Measurements from ENCODE around the gene ELOB. TPM values are rescaled to one million over a fixed set of nuclear protein-coding genes. Genes with fewer than 3 reads are reported as not detected.

Gene ELOB
- polyA plus RNA-seq, 1 experiment: 146 TPM

DNA sequence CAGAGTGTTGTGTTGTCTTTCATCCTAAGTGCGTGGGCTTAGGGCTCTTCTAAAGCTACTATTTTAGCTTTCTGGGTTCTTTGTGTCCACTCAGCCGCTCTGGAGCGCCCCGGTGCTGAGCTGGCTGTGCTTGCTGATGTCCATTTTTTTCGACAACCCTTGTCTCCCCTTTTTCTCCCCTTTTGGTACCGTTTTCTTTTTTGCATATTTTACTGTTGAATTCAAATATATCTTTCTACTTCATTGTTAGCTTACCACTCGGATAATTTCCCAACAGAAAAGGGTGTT, 23.4 kb downstream of the ELOB start:
- TF ChIP-seq, protein P1, sequence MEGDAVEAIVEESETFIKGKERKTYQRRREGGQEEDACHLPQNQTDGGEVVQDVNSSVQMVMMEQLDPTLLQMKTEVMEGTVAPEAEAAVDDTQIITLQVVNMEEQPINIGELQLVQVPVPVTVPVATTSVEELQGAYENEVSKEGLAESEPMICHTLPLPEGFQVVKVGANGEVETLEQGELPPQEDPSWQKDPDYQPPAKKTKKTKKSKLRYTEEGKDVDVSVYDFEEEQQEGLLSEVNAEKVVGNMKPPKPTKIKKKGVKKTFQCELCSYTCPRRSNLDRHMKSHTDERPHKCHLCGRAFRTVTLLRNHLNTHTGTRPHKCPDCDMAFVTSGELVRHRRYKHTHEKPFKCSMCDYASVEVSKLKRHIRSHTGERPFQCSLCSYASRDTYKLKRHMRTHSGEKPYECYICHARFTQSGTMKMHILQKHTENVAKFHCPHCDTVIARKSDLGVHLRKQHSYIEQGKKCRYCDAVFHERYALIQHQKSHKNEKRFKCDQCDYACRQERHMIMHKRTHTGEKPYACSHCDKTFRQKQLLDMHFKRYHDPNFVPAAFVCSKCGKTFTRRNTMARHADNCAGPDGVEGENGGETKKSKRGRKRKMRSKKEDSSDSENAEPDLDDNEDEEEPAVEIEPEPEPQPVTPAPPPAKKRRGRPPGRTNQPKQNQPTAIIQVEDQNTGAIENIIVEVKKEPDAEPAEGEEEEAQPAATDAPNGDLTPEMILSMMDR (IDR thresholded peaks at IDR 0.05; ENCODE audit: low read depth, low read length): 0 out of 2 replicates have a peak, but pooled peaks have one; percentile 3
- DNase-seq (ENCODE audit: low read depth, low spot score): no peak
- Histone ChIP-seq H3K27ac (ENCODE audit: low read depth, low read length) (peak overlapping the region; percentile 82), H3K4me3 (ENCODE audit: low read depth, low read length) (peak overlapping the region; percentile 91), H3K9me3 (ENCODE audit: control insufficient read depth, insufficient read depth, low read length) (peaks cover 14% of the 10 kb centered on the region), H3K27me3 (ENCODE audit: control insufficient read depth, insufficient read depth, low read length) (no peaks in the 10 kb centered on the region)
- ChIA-PET CTCF (interaction anchor here (0.8 to 1.3 kb wide), 2 partner anchors 115 to 174 kb away, joined by 3 to 4 read pairs; no protein-coding TSS in a partner anchor), POLR2A (interaction anchor here (0.9 to 1.9 kb wide), 3 partner anchors 22 to 152 kb away, joined by 3 to 17 read pairs (median 5); partner anchors contain the start of gene ELOB)

DNA sequence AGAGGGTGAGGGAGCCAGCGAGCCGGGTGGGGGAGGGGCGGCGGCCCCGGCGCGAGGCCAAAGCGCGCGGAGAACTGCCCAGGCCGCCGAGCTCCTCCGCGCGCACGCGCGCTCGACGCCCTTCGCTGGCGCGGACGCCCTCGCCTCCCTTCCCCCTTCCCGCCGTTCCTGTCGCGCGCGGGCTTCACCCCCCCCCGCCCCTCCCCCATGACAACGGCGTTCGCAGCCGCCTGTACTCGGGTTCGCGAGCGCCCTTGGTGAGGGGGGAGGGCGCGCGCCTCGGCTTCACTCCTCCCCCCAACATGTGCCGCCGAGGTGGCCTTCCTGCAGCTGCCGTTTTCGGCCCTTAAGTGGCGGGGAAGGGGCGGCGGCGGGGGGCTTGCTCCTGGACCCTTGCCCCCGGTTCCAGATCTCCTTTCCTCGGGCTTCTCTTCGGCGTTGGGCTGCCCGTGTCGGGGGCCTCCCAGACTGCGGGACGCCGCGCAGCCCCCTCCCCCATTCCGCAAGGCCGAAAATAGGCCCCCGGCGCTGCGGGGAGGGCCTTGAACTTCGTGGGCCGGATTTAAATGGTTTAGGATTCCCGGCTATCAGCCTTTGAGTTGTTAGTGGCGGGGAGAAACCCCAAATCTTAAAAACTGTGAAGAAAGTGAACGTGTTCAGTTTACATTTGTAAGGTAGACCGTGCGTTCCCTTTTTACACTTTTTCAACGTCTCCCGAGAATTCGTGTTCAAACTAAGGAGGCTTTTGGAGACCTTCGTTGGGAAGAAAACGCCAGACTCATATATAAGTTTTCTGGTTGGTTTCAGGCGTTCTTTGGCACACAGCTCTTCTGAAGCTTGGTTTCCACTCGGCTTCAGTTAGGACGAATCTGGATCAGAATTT, 24.0 kb downstream of the ELOB start:
- no peaks in the 10 kb centered on the region for H3K27me3 ChIP-seq (ENCODE audit: control insufficient read depth, insufficient read depth, low read length)
- TF ChIP-seq, protein P1 (IDR thresholded peaks at IDR 0.05; ENCODE audit: low read depth, low read length): no peak
- ChIA-PET CTCF (interaction anchor here (0.8 to 1.3 kb wide), 2 partner anchors 115 to 174 kb away, joined by 3 to 4 read pairs; no protein-coding TSS in a partner anchor), POLR2A (interaction anchor here (0.7 to 1.9 kb wide), 8 partner anchors 12 to 153 kb away, joined by 3 to 17 read pairs (median 5); partner anchors contain the start of gene ELOB)
- peak overlapping the region; percentile 99 for H3K27ac ChIP-seq (ENCODE audit: low read depth, low read length)
- H3K9me3 ChIP-seq (ENCODE audit: control insufficient read depth, insufficient read depth, low read length): peaks cover 14% of the 10 kb centered on the region
- H3K4me3 ChIP-seq (ENCODE audit: low read depth, low read length): peak overlapping the region; percentile 91
- DNase-seq (ENCODE audit: low read depth, low spot score): peak; percentile 41

DNA sequence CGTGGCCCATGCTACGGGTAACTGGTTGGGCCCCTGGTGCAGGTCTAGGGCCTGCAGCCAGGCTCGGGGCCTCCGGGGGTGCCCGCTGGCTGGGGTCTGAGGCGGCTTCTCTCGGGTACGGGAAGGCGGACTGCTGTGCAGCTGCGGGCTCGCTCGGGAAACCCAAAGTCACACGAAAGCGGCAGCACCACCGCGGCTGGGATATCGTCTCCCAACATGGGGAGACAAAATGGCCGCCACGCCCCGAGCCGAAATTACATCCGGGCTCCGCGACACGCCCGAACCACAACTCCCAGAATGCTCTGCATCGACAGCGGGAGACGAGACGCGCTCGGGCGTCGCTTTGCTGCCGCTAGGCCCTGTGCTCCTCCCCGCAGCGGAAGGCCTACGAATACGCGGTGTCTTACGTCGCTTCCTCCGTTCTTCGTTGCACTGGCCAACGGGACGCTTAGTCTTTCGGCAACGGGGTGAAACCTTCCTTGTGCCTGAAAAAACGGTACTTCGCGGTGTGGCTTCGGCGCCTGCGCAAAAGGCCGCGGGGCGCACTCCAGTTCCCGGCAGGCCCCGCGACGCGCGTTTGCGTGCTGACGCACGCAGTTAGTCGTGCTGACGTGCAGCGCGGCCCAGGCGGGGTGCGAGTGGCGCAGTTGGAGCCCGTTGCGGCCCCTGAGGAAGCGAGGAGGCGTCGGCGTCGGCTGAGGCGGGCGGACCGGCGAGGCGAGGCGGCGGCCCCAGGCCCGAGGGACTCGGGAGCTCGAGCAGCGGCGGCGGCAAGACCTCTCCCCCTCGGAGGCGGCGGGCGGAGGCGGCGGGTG, 24.8 kb downstream of the ELOB start, which contains the start of gene SRRM2:
SRRM2 (plus strand) TSS at position 604 of the 815 bp plus-strand sequence. CDS start 3,727 bp downstream, outside the sequence.
- Histone ChIP-seq H3K4me3 (ENCODE audit: low read depth, low read length) (peak within 1 kb of the TSS; percentile 91), H3K27me3 (ENCODE audit: control insufficient read depth, insufficient read depth, low read length) (no peaks in the 10 kb centered on the region), H3K9me3 (ENCODE audit: control insufficient read depth, insufficient read depth, low read length) (peaks cover 14% of the 10 kb centered on the region), H3K27ac (ENCODE audit: low read depth, low read length) (peak within 1 kb of the TSS; percentile 99)
- CTCF ChIA-PET: no interaction called here
- POLR2A ChIA-PET: interaction anchor here (0.7 to 1.9 kb wide), 7 partner anchors 11 to 153 kb away, joined by 3 to 17 read pairs (median 5); partner anchors contain the start of gene ELOB
- TF ChIP-seq, protein P1 (IDR thresholded peaks at IDR 0.05; ENCODE audit: low read depth, low read length): no peak
- DNase-seq (ENCODE audit: low read depth, low spot score): peak; percentile 91

DNA sequence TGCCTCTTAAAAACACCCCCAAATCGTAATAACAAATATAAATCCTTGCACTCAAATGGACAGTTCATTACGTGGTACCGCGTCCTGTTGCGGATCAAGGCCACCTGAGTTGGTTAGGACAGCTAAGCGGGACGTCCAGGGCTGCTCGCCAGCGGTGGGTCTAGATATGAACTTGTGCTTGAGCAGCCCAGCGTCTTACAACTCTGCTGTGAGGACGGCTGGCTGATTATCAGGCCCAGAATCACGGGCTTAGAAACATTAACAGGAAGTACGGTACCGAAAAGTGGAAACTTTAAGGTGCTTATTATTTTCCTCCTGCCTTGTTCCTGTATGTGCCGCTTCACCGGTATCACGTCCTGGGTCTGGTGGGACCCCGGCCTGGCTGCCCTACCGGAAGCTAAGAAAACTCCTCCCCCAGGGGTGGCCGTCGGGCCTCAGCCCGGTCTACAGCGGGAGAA, 25.5 kb downstream of the ELOB start:
- peak overlapping the region; percentile 99 for H3K27ac ChIP-seq (ENCODE audit: low read depth, low read length)
- H3K9me3 ChIP-seq (ENCODE audit: control insufficient read depth, insufficient read depth, low read length): peaks cover 14% of the 10 kb centered on the region
- POLR2A ChIA-PET: interaction anchor here (1.1 kb wide), 1 partner anchor 20 kb away, joined by 3 read pairs; no protein-coding TSS in a partner anchor
- H3K4me3 ChIP-seq (ENCODE audit: low read depth, low read length): peak overlapping the region; percentile 91
- DNase-seq (ENCODE audit: low read depth, low spot score): peak; percentile 8
- CTCF ChIA-PET: no interaction called here
- H3K27me3 ChIP-seq (ENCODE audit: control insufficient read depth, insufficient read depth, low read length): no peaks in the 10 kb centered on the region
- TF ChIP-seq, protein P1 (IDR thresholded peaks at IDR 0.05; ENCODE audit: low read depth, low read length): no peak

Measured in AG04450 (cell line).